ENCODE measurements around the gene CARMIL1.

Gene CARMIL1

GRCh38 chr6:25316626-25317025 is 37.5 kb downstream of the CARMIL1 start:
- H3K4me1 ChIP-seq (ENCODE audit: control insufficient read depth, insufficient read depth, low read length, poor library complexity, severe bottlenecking) = no peaks in the 10 kb centered on the region
- no peaks in the 10 kb centered on the region for H3K9me3 ChIP-seq (ENCODE audit: control insufficient read depth, low read length)
- no peak overlapping the region for H3K4me3 ChIP-seq (ENCODE audit: insufficient read depth, low read depth, low read length, poor library complexity, severe bottlenecking)
- DNase-seq = no peak
- H3K36me3 ChIP-seq (ENCODE audit: control insufficient read depth, insufficient read depth, low read length) = no peaks in the 10 kb centered on the region
- H3K27me3 ChIP-seq (replicated peaks; ENCODE audit: control insufficient read depth, insufficient read depth, low read length, poor library complexity, severe bottlenecking) = no peaks in the 10 kb centered on the region
- no peak overlapping the region for H3K27ac ChIP-seq (ENCODE audit: insufficient read depth, low read length, poor library complexity, severe bottlenecking)

- no peak for DNase-seq
- no peaks in the 10 kb centered on the region for H3K27me3 ChIP-seq (replicated peaks; ENCODE audit: control insufficient read depth, insufficient read depth, low read length, poor library complexity, severe bottlenecking)
- no peak overlapping the region for H3K27ac ChIP-seq (ENCODE audit: insufficient read depth, low read length, poor library complexity, severe bottlenecking)
- no peaks in the 10 kb centered on the region for H3K9me3 ChIP-seq (ENCODE audit: control insufficient read depth, low read length)
- H3K36me3 ChIP-seq (ENCODE audit: control insufficient read depth, insufficient read depth, low read length) = no peaks in the 10 kb centered on the region
- H3K4me3 ChIP-seq (ENCODE audit: insufficient read depth, low read depth, low read length, poor library complexity, severe bottlenecking) = no peak overlapping the region
- H3K4me1 ChIP-seq (ENCODE audit: control insufficient read depth, insufficient read depth, low read length, poor library complexity, severe bottlenecking) = no peaks in the 10 kb centered on the region
These were observed 39.4 kb downstream of the CARMIL1 start for GRCh38 chr6:25318589-25318988.

- no peak overlapping the region for H3K27ac ChIP-seq (ENCODE audit: insufficient read depth, low read length, poor library complexity, severe bottlenecking)
- no peaks in the 10 kb centered on the region for H3K27me3 ChIP-seq (replicated peaks; ENCODE audit: control insufficient read depth, insufficient read depth, low read length, poor library complexity, severe bottlenecking)
- H3K4me1 ChIP-seq (ENCODE audit: control insufficient read depth, insufficient read depth, low read length, poor library complexity, severe bottlenecking) = no peaks in the 10 kb centered on the region
- no peak for DNase-seq
- no peaks in the 10 kb centered on the region for H3K9me3 ChIP-seq (ENCODE audit: control insufficient read depth, low read length)
- H3K4me3 ChIP-seq (ENCODE audit: insufficient read depth, low read depth, low read length, poor library complexity, severe bottlenecking) = no peak overlapping the region
- no peaks in the 10 kb centered on the region for H3K36me3 ChIP-seq (ENCODE audit: control insufficient read depth, insufficient read depth, low read length)
These were observed 41.3 kb downstream of the CARMIL1 start for GRCh38 chr6:25320459-25320858.

- Histone ChIP-seq H3K36me3 (ENCODE audit: control insufficient read depth, insufficient read depth, low read length) (no peaks in the 10 kb centered on the region), H3K4me1 (ENCODE audit: control insufficient read depth, insufficient read depth, low read length, poor library complexity, severe bottlenecking) (no peaks in the 10 kb centered on the region), H3K9me3 (ENCODE audit: control insufficient read depth, low read length) (no peaks in the 10 kb centered on the region), H3K4me3 (ENCODE audit: insufficient read depth, low read depth, low read length, poor library complexity, severe bottlenecking) (no peak overlapping the region), H3K27me3 (replicated peaks; ENCODE audit: control insufficient read depth, insufficient read depth, low read length, poor library complexity, severe bottlenecking) (no peaks in the 10 kb centered on the region), H3K27ac (ENCODE audit: insufficient read depth, low read length, poor library complexity, severe bottlenecking) (no peak overlapping the region)
- DNase-seq = no peak
These were observed 43.5 kb downstream of the CARMIL1 start for GRCh38 chr6:25322692-25323091.

GRCh38 chr6:25324066-25324762 is 45.0 kb downstream of the CARMIL1 start:
- no peak for DNase-seq
- Histone ChIP-seq H3K27ac (ENCODE audit: insufficient read depth, low read length, poor library complexity, severe bottlenecking) (no peak overlapping the region), H3K9me3 (ENCODE audit: control insufficient read depth, low read length) (no peaks in the 10 kb centered on the region), H3K4me3 (ENCODE audit: insufficient read depth, low read depth, low read length, poor library complexity, severe bottlenecking) (no peak overlapping the region), H3K4me1 (ENCODE audit: control insufficient read depth, insufficient read depth, low read length, poor library complexity, severe bottlenecking) (no peaks in the 10 kb centered on the region), H3K36me3 (ENCODE audit: control insufficient read depth, insufficient read depth, low read length) (no peaks in the 10 kb centered on the region), H3K27me3 (replicated peaks; ENCODE audit: control insufficient read depth, insufficient read depth, low read length, poor library complexity, severe bottlenecking) (no peaks in the 10 kb centered on the region)

GRCh38 chr6:25326126-25326525 is 47.0 kb downstream of the CARMIL1 start:
- no peaks in the 10 kb centered on the region for H3K9me3 ChIP-seq (ENCODE audit: control insufficient read depth, low read length)
- H3K4me1 ChIP-seq (ENCODE audit: control insufficient read depth, insufficient read depth, low read length, poor library complexity, severe bottlenecking) = no peaks in the 10 kb centered on the region
- H3K27ac ChIP-seq (ENCODE audit: insufficient read depth, low read length, poor library complexity, severe bottlenecking) = no peak overlapping the region
- no peaks in the 10 kb centered on the region for H3K27me3 ChIP-seq (replicated peaks; ENCODE audit: control insufficient read depth, insufficient read depth, low read length, poor library complexity, severe bottlenecking)
- no peaks in the 10 kb centered on the region for H3K36me3 ChIP-seq (ENCODE audit: control insufficient read depth, insufficient read depth, low read length)
- no peak for DNase-seq
- no peak overlapping the region for H3K4me3 ChIP-seq (ENCODE audit: insufficient read depth, low read depth, low read length, poor library complexity, severe bottlenecking)

- no peaks in the 10 kb centered on the region for H3K27me3 ChIP-seq (replicated peaks; ENCODE audit: control insufficient read depth, insufficient read depth, low read length, poor library complexity, severe bottlenecking)
- H3K4me1 ChIP-seq (ENCODE audit: control insufficient read depth, insufficient read depth, low read length, poor library complexity, severe bottlenecking) = no peaks in the 10 kb centered on the region
- H3K4me3 ChIP-seq (ENCODE audit: insufficient read depth, low read depth, low read length, poor library complexity, severe bottlenecking) = no peak overlapping the region
- H3K36me3 ChIP-seq (ENCODE audit: control insufficient read depth, insufficient read depth, low read length) = no peaks in the 10 kb centered on the region
- no peak overlapping the region for H3K27ac ChIP-seq (ENCODE audit: insufficient read depth, low read length, poor library complexity, severe bottlenecking)
- no peak for DNase-seq
- no peaks in the 10 kb centered on the region for H3K9me3 ChIP-seq (ENCODE audit: control insufficient read depth, low read length)
These were observed 47.8 kb downstream of the CARMIL1 start for GRCh38 chr6:25326960-25327359.

GRCh38 chr6:25327432-25327831 is 48.3 kb downstream of the CARMIL1 start:
- H3K4me1 ChIP-seq (ENCODE audit: control insufficient read depth, insufficient read depth, low read length, poor library complexity, severe bottlenecking) = no peaks in the 10 kb centered on the region
- no peaks in the 10 kb centered on the region for H3K36me3 ChIP-seq (ENCODE audit: control insufficient read depth, insufficient read depth, low read length)
- no peaks in the 10 kb centered on the region for H3K27me3 ChIP-seq (replicated peaks; ENCODE audit: control insufficient read depth, insufficient read depth, low read length, poor library complexity, severe bottlenecking)
- H3K27ac ChIP-seq (ENCODE audit: insufficient read depth, low read length, poor library complexity, severe bottlenecking) = no peak overlapping the region
- no peaks in the 10 kb centered on the region for H3K9me3 ChIP-seq (ENCODE audit: control insufficient read depth, low read length)
- no peak overlapping the region for H3K4me3 ChIP-seq (ENCODE audit: insufficient read depth, low read depth, low read length, poor library complexity, severe bottlenecking)
- no peak for DNase-seq

- no peaks in the 10 kb centered on the region for H3K27me3 ChIP-seq (replicated peaks; ENCODE audit: control insufficient read depth, insufficient read depth, low read length, poor library complexity, severe bottlenecking)
- no peak for DNase-seq
- H3K27ac ChIP-seq (ENCODE audit: insufficient read depth, low read length, poor library complexity, severe bottlenecking) = no peak overlapping the region
- no peaks in the 10 kb centered on the region for H3K4me1 ChIP-seq (ENCODE audit: control insufficient read depth, insufficient read depth, low read length, poor library complexity, severe bottlenecking)
- no peaks in the 10 kb centered on the region for H3K9me3 ChIP-seq (ENCODE audit: control insufficient read depth, low read length)
- H3K36me3 ChIP-seq (ENCODE audit: control insufficient read depth, insufficient read depth, low read length) = no peaks in the 10 kb centered on the region
- no peak overlapping the region for H3K4me3 ChIP-seq (ENCODE audit: insufficient read depth, low read depth, low read length, poor library complexity, severe bottlenecking)
These were observed 50.1 kb downstream of the CARMIL1 start for GRCh38 chr6:25329161-25329817.

- H3K27me3 ChIP-seq (replicated peaks; ENCODE audit: control insufficient read depth, insufficient read depth, low read length, poor library complexity, severe bottlenecking) = no peaks in the 10 kb centered on the region
- no peaks in the 10 kb centered on the region for H3K9me3 ChIP-seq (ENCODE audit: control insufficient read depth, low read length)
- H3K4me1 ChIP-seq (ENCODE audit: control insufficient read depth, insufficient read depth, low read length, poor library complexity, severe bottlenecking) = no peaks in the 10 kb centered on the region
- H3K4me3 ChIP-seq (ENCODE audit: insufficient read depth, low read depth, low read length, poor library complexity, severe bottlenecking) = no peak overlapping the region
- DNase-seq = no peak
- no peak overlapping the region for H3K27ac ChIP-seq (ENCODE audit: insufficient read depth, low read length, poor library complexity, severe bottlenecking)
- no peaks in the 10 kb centered on the region for H3K36me3 ChIP-seq (ENCODE audit: control insufficient read depth, insufficient read depth, low read length)
These were observed 50.8 kb downstream of the CARMIL1 start for GRCh38 chr6:25329982-25330381.

All from effector memory CD4-positive, alpha-beta T cell (primary cell).